ENCODE data around the gene SAMMSON.

Gene SAMMSON

GRCh38 chr3:70095260-70095659, 95.7 kb downstream of the SAMMSON start:
- no peak for DNase-seq

- no peak for DNase-seq
These were observed 97.0 kb downstream of the SAMMSON start for GRCh38 chr3:70096376-70097066.

- no peak for DNase-seq
These were observed 97.6 kb downstream of the SAMMSON start for GRCh38 chr3:70097084-70097483.

GRCh38 chr3:70108072-70108471, 108.5 kb downstream of the SAMMSON start:
- no peak for DNase-seq

DNA sequence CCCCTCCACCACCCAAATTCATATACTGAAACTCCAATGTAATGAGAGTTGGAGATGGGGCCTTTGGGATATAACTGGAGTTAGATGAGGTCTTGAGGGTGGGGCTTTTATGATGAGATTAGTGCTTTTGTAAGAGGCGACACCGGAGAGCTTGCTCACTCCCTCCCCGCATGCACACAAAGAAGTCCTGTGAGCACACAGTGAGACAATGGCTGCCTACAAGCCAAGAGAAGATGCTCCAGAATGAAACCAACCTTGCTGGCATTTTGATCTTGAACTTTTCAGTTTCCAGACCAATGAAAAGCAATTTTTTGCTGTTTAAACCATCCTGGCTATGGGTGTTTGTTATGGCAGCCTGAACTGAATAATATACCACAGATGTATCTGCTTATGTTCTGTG, 109.0 kb downstream of the SAMMSON start:
- no peak for DNase-seq

DNA sequence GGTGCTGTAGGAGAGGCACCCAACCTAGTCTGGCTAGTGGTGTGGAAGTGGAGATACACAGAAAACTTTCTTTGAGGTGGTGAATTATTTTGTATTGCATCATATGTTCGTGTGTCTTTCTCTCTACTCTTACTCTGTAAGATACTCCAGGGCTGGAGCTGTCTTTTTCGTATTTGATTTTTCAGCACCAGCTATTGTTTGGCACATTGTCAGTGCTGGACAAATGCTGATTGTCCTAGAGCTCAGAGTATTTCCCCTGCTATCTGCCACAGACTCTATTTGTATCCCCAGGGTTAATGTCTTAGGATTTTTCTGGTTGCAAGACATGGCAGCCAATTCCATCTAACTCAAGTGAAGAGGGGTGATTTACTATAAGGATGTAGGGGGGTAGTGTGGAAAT, 110.5 kb downstream of the SAMMSON start:
- DNase-seq: no peak

- no peak for DNase-seq
These were observed 111.9 kb downstream of the SAMMSON start for GRCh38 chr3:70111411-70111810.

DNA sequence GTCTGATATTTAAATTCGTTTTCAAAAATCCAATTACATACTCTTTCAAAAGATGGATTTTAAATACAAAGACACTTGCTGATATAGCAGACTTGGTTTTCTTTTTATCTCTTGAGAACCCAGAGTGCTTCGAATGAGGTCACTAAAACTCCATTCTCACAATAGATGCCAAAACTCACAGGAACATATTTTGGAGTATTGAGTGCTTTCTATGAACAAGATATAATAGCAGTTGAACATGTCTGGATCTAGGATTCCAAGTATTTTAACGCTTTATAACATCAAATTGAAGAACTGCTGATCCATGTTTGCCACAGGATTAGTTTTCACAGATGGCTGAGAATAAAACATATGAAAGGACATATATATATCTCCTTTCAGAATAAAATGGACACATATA, 113.2 kb downstream of the SAMMSON start:
- DNase-seq: no peak

DNA sequence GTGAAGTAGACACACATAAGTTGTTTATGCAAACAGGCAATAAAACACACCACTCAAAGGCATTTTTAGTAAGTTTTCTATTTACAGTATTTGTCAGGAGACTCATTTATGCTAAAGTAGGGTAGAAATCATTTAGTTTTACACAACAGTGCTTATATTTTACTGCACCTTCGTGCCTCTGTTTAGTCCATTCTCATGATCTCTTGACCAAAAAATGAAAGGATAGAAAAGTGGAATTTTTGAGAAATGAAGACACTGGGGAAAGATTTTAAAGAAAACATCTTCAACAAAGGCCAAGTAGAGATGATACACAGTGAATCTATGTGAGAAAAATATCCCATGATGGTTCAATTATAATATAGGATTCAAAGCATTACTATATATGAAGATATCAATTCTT, 114.9 kb downstream of the SAMMSON start:
- no peak for DNase-seq

- no peak for DNase-seq
These were observed 120.3 kb downstream of the SAMMSON start for GRCh38 chr3:70119879-70120278.

All from NCI-H2029 (cell line).